HepG2 (cell line): ENCODE measurements around the gene BMERB1. TPM values are rescaled to one million over a fixed set of nuclear protein-coding genes. Genes with fewer than 3 reads are reported as not detected.
A peak's percentile ranks its signal among the peaks of the same experiment; 100 is the strongest.

ENCODE experiments used
- ARID5B ChIP-seq: IDR thresholded peaks from 2 replicates; pipeline ENCODE4 v1.4.0; 2020; ENCODE audit warnings: mild to moderate bottlenecking, missing genetic modification reagents
- E2F1 ChIP-seq: sonication (generic); formaldehyde crosslinking; IDR thresholded peaks from 2 replicates; pipeline ENCODE4 v1.5.0; 2020; ENCODE audit warnings: missing genetic modification reagents
- IRF2 ChIP-seq: IDR thresholded peaks from 2 replicates; pipeline ENCODE4 v1.6.1; 2018; ENCODE audit warnings: missing genetic modification reagents, missing compliant biosample characterization
- MTERF4 ChIP-seq: sonication (generic); formaldehyde crosslinking; IDR thresholded peaks from 2 replicates; pipeline ENCODE4 v1.8.0; 2023; ENCODE audit warnings: mild to moderate bottlenecking, missing genetic modification reagents
- PRDM4 ChIP-seq: sonication (generic); formaldehyde crosslinking; IDR thresholded peaks from 2 replicates; pipeline ENCODE4 v1.9.0; 2021; ENCODE audit warnings: missing genetic modification reagents, borderline replicate concordance
- SKI ChIP-seq: fragments of 450-650 bp; IDR thresholded peaks from one replicate; pipeline ENCODE4 v1.6.1; 2018; ENCODE audit warnings: mild to moderate bottlenecking; ENCODE audit not compliant: partially characterized antibody
- SMAD1 ChIP-seq: sonication (generic); formaldehyde crosslinking; IDR thresholded peaks from 2 replicates; pipeline ENCODE4 v1.4.0; 2020; ENCODE audit warnings: missing genetic modification reagents, low read depth, mild to moderate bottlenecking, borderline replicate concordance
- SMAD3 ChIP-seq: sonication (generic); formaldehyde crosslinking; IDR thresholded peaks from 2 replicates; pipeline ENCODE4 v1.4.0; 2020; ENCODE audit warnings: missing genetic modification reagents
- TARDBP ChIP-seq: sonication (generic); formaldehyde crosslinking; IDR thresholded peaks from 2 replicates; pipeline ENCODE4 v1.8.0; 2022; ENCODE audit warnings: mild to moderate bottlenecking, missing genetic modification reagents
- ZIK1 ChIP-seq: sonication (generic); formaldehyde crosslinking; IDR thresholded peaks from 2 replicates; pipeline ENCODE4 v1.5.0; 2020; ENCODE audit warnings: mild to moderate bottlenecking, low read depth, missing genetic modification reagents, borderline replicate concordance
- ZNF234 ChIP-seq: sonication (generic); formaldehyde crosslinking; conservative IDR thresholded peaks from 2 replicates; pipeline ENCODE4 v1.5.1; 2020; ENCODE audit warnings: mild to moderate bottlenecking, missing genetic modification reagents
- ZNF337 ChIP-seq: sonication (generic); formaldehyde crosslinking; IDR thresholded peaks from 2 replicates; pipeline ENCODE4 v1.5.1; 2020; ENCODE audit warnings: missing genetic modification reagents, low read depth, mild to moderate bottlenecking, borderline replicate concordance
- ZNF567 ChIP-seq: sonication (generic); formaldehyde crosslinking; IDR thresholded peaks from 2 replicates; pipeline ENCODE4 v1.8.1; 2023; ENCODE audit warnings: mild to moderate bottlenecking, missing genetic modification reagents, borderline replicate concordance
- ZNF768 ChIP-seq: sonication (generic); formaldehyde crosslinking; IDR thresholded peaks from 2 replicates; pipeline ENCODE4 v1.4.0; 2020; ENCODE audit warnings: missing genetic modification reagents
- ZNF841 ChIP-seq: sonication (generic); formaldehyde crosslinking; IDR thresholded peaks from 2 replicates; pipeline ENCODE4 v1.8.1; 2023; ENCODE audit warnings: missing genetic modification reagents, borderline replicate concordance
- ZNF883 ChIP-seq: sonication (generic); formaldehyde crosslinking; IDR thresholded peaks from 2 replicates; pipeline ENCODE4 v1.5.1; 2020; ENCODE audit warnings: mild to moderate bottlenecking, missing genetic modification reagents; ENCODE audit errors: not compliant biosample characterization
- ZXDC ChIP-seq: sonication (generic); formaldehyde crosslinking; IDR thresholded peaks from 2 replicates; pipeline ENCODE4 v1.5.0; 2020; ENCODE audit warnings: mild to moderate bottlenecking, missing genetic modification reagents
- polyA plus RNA-seq, 8 experiments: library from polyadenylated mRNA; depleted of rRNA in 3 of 8; stranded (reverse) in 7 of 8; unstranded in 1 of 8; fragments of >200 nt; fragmentation: Illumina TruSeq in 4 of 8; extraction: Trizol in 4 of 8; gene quantifications; 2 replicates each; pipeline versions ENCODE4 v1.2.1 to v1.2.3, GENCODE V29; 2011 to 2016; ENCODE audit warnings: low read depth in 4 of 8, missing spikeins in 1 of 8, mixed read lengths in 1 of 8; ENCODE audit not compliant: insufficient read depth in 1 of 8
- total RNA-seq, 5 experiments: library from RNA; depleted of rRNA; stranded (reverse); fragments of >200 nt; fragmentation: Illumina TruSeq; extraction: Trizol; gene quantifications; 2 replicates each; pipeline ENCODE4 v1.2.3, GENCODE V29; 2016; ENCODE audit warnings: low read depth in 1 of 5

The BMERB1 gene
- total and polyA plus RNA-seq, 2 of the 13 experiments (the other 11 are each of a cell fraction or from before 2014, with no cell fraction given) = 1.4 TPM

- TF ChIP-seq PRDM4 = 0 out of 2 replicates have a peak, but pooled peaks have one; percentile 49
- TF ChIP-seq MTERF4 = no peak
- TF ChIP-seq ZNF883 = no peak
- TF ChIP-seq IRF2 (CRISPR knock-in tag) = peak; percentile 93
- TF ChIP-seq ZXDC (CRISPR knock-in tag) = no peak
- TF ChIP-seq SMAD1 = no peak
- no peak; the same call in 1 of the 2 replicates for TF ChIP-seq ZNF337 (CRISPR knock-in tag)
- 0 out of 2 replicates have a peak, but pooled peaks have one; percentile 32 for TF ChIP-seq ZNF768 (CRISPR knock-in tag)
- TF ChIP-seq ZNF234 (CRISPR knock-in tag) = 0 out of 2 replicates have a peak, but pooled peaks have one; percentile 22
- TF ChIP-seq ZIK1 (CRISPR knock-in tag) = no peak
- peak; percentile 75 for TF ChIP-seq SMAD3 (CRISPR knock-in tag)
- TF ChIP-seq ARID5B (CRISPR knock-in tag) = peak; percentile 95
- TF ChIP-seq ZNF841 (CRISPR knock-in tag) = no peak
- TF ChIP-seq SKI = peak; percentile 73
- no peak for TF ChIP-seq E2F1 (CRISPR knock-in tag)
- TF ChIP-seq TARDBP (CRISPR knock-in tag) = peak; percentile 90
- no peak; the same call in 1 of the 2 replicates for TF ChIP-seq ZNF567 (CRISPR knock-in tag)
Measured at GRCh38 chr16:15398618-15399316, 35.6 kb upstream of the BMERB1 start (continued).
